H1 (cell line): ENCODE measurements around the gene L2HGDH. TPM values are rescaled to one million over a fixed set of nuclear protein-coding genes. Genes with fewer than 3 reads are reported as not detected.

Experiments
- BCL11A ChIP-seq, 2 experiments: IDR thresholded peaks; one replicate each; pipeline ENCODE4 v1.6.1; 2011; ENCODE audit warnings: low read depth in 2 of 2, low read length in 2 of 2, mild to moderate bottlenecking in 2 of 2
- BRCA1 ChIP-seq: IDR thresholded peaks from 2 replicates; pipeline ENCODE4 v1.6.1; 2012; ENCODE audit warnings: low read depth, low read length, improper control_type of control experiment
- CEBPB ChIP-seq: IDR thresholded peaks from 2 replicates; pipeline ENCODE4 v1.6.1; 2012; ENCODE audit warnings: low read depth, low read length
- CREB1 ChIP-seq: IDR thresholded peaks from 2 replicates; pipeline ENCODE4 v1.6.1; 2012; ENCODE audit warnings: inconsistent platforms
- CTBP2 ChIP-seq: IDR thresholded peaks from 2 replicates; pipeline ENCODE4 v1.7.0; 2011; ENCODE audit warnings: borderline replicate concordance, mild to moderate bottlenecking, moderate library complexity, mixed read lengths, low read length; ENCODE audit not compliant: insufficient read depth, insufficient read length
- FOSL1 ChIP-seq: IDR thresholded peaks from 2 replicates; pipeline ENCODE4 v1.6.1; 2011; ENCODE audit warnings: mild to moderate bottlenecking, low read depth, low read length, moderate library complexity; ENCODE audit not compliant: insufficient read depth
- GABPA ChIP-seq: IDR thresholded peaks from 2 replicates; pipeline ENCODE4 v1.6.1; 2011; ENCODE audit warnings: mild to moderate bottlenecking, low read length, moderate library complexity, borderline replicate concordance; ENCODE audit not compliant: insufficient read depth
- JUND ChIP-seq: IDR thresholded peaks from 2 replicates; pipeline ENCODE4 v1.6.1; 2011; ENCODE audit warnings: mild to moderate bottlenecking, improper control_type of control experiment, low read length
- MAFK ChIP-seq: IDR thresholded peaks from 2 replicates; pipeline ENCODE4 v1.6.1; 2012; ENCODE audit warnings: low read depth, mild to moderate bottlenecking, improper control_type of control experiment, low read length
- POLR2AphosphoS5 ChIP-seq: IDR thresholded peaks from 2 replicates; pipeline ENCODE4 v1.6.1; 2011; ENCODE audit warnings: low read depth, low read length
- RFX5 ChIP-seq: IDR thresholded peaks from 2 replicates; pipeline ENCODE4 v1.6.1; 2011; ENCODE audit warnings: low read depth, low read length, improper control_type of control experiment, borderline replicate concordance
- RNF2 ChIP-seq: fragments of 200-900, 300-1000 bp; sonication (generic); IDR thresholded peaks from 2 replicates; pipeline ENCODE4 v1.7.1; 2016; ENCODE audit warnings: borderline replicate concordance, low read depth, mild to moderate bottlenecking, antibody characterized with exemption, low read length; ENCODE audit not compliant: poor library complexity, severe bottlenecking; ENCODE audit errors: missing control alignments
- RXRA ChIP-seq: IDR thresholded peaks from 2 replicates; pipeline ENCODE4 v1.6.1; 2011; ENCODE audit warnings: low read depth, mild to moderate bottlenecking, low read length, moderate library complexity; ENCODE audit not compliant: insufficient read depth
- SIRT6 ChIP-seq: IDR thresholded peaks from one replicate; pipeline ENCODE4 v1.7.1; 2012; ENCODE audit warnings: low read length, inconsistent platforms
- SP4 ChIP-seq: IDR thresholded peaks from 2 replicates; pipeline ENCODE4 v1.6.1; 2012; ENCODE audit warnings: low read length, inconsistent platforms
- TEAD4 ChIP-seq: IDR thresholded peaks from 2 replicates; pipeline ENCODE4 v1.6.1; 2012; ENCODE audit warnings: low read depth, low read length, inconsistent platforms, mixed read lengths
- polyA plus RNA-seq, 7 experiments: library from polyadenylated mRNA; depleted of rRNA in 3 of 7; stranded (reverse) in 5 of 7; unstranded in 2 of 7; fragments of >200 nt in 5 of 7; fragments of 200-250 nt in 2 of 7; gene quantifications; 1 replicate in 5 of 7; 2 replicates in 1 of 7; 4 replicates in 1 of 7; pipeline versions ENCODE4 v1.2.1 to v1.2.3, GENCODE V29; 2011 to 2013; ENCODE audit warnings: missing spikeins in 2 of 7, mixed read lengths in 2 of 7
- total RNA-seq: library from RNA; stranded (reverse); fragmentation: NEBNext Ultra II Directional; extraction: Animal tissue kit (Norgen Biotek cat#: 25700); gene quantifications from 2 replicates; pipeline ENCODE4 v1.2.1, GENCODE V29; 2021
- TF ChIP-seq, protein P1 (sequence below): IDR thresholded peaks from 2 replicates; pipeline ENCODE4 v1.6.1; 2012; ENCODE audit warnings: low read length, inconsistent platforms
- TF ChIP-seq, protein P2 (sequence below), 3 experiments: IDR thresholded peaks; 1 replicate in 2 of 3; 2 replicates in 1 of 3; pipeline versions ENCODE4 v1.5.1 to v1.6.1; 2011; ENCODE audit warnings: low read length in 3 of 3, mild to moderate bottlenecking in 3 of 3, inconsistent platforms in 2 of 3, low read depth in 1 of 3, moderate library complexity in 1 of 3; ENCODE audit not compliant: insufficient read depth in 1 of 3; ENCODE audit errors: control extremely low read depth in 1 of 3
- TF ChIP-seq, protein P3 (sequence below): IDR thresholded peaks from 2 replicates; pipeline ENCODE4 v1.6.1; 2012; ENCODE audit warnings: inconsistent platforms

The L2HGDH gene
- total and polyA plus RNA-seq, 2 of the 8 experiments (the other 6 are each of a cell fraction or from before 2014, with no cell fraction given): 12.2 to 28.6 TPM

DNA sequence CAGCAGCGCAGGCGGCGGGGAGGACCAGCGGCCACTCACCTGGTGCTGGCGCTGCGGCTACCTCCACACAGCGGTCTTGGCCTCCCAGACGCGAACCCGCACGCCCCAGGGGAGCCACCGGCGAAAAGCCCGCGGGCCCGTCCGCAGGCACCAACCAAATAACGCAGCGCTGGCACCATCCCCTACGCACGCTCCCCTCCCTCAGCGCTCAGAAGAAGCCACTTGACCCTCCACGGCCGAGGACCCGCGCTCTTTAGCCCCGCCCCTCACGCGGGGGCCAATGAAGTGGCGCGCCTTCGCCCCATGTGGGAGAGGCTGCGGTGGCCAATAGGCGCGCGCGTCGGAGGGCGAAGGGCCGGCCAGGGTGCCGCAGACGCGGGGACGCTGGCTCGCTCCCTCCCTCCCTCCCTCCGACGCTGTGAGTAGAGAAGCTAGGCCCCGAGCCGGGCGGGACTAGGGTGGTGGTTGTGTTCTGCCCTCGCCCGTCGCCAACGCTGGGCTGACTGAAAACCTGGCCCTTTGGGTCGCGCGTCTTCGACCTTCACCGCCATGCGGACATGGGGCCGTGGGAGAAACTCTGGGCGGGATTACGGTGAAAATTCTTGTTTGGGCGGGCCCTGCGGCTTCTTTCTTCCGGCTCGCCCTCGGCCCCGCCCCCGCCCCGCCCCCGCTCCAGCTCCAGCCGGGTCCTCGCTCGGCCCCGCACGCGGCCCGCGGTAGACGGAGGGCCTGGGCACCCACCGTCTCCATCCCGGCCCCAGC, at the start of gene L2HGDH, which contains the start of gene DMAC2L (continued):
- TF ChIP-seq RNF2 (peak; percentile 63), TEAD4 (no peak), SP4 (no peak), FOSL1 (no peak), SIRT6 (no peak), RFX5 (no peak), CREB1 (peak; percentile 31), BRCA1 (no peak), MAFK (no peak), CEBPB (no peak), RXRA (no peak), JUND (no peak), POLR2AphosphoS5 (peak; percentile 83), BCL11A (IDR thresholded peaks at IDR 0.05; ENCODE audit: low read depth in 2 of 2, low read length in 2 of 2) (no peak), CTBP2 (no peak), GABPA (no peak)
- TF ChIP-seq, protein P1, sequence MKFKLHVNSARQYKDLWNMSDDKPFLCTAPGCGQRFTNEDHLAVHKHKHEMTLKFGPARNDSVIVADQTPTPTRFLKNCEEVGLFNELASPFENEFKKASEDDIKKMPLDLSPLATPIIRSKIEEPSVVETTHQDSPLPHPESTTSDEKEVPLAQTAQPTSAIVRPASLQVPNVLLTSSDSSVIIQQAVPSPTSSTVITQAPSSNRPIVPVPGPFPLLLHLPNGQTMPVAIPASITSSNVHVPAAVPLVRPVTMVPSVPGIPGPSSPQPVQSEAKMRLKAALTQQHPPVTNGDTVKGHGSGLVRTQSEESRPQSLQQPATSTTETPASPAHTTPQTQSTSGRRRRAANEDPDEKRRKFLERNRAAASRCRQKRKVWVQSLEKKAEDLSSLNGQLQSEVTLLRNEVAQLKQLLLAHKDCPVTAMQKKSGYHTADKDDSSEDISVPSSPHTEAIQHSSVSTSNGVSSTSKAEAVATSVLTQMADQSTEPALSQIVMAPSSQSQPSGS: no peak
- TF ChIP-seq, protein P2, sequence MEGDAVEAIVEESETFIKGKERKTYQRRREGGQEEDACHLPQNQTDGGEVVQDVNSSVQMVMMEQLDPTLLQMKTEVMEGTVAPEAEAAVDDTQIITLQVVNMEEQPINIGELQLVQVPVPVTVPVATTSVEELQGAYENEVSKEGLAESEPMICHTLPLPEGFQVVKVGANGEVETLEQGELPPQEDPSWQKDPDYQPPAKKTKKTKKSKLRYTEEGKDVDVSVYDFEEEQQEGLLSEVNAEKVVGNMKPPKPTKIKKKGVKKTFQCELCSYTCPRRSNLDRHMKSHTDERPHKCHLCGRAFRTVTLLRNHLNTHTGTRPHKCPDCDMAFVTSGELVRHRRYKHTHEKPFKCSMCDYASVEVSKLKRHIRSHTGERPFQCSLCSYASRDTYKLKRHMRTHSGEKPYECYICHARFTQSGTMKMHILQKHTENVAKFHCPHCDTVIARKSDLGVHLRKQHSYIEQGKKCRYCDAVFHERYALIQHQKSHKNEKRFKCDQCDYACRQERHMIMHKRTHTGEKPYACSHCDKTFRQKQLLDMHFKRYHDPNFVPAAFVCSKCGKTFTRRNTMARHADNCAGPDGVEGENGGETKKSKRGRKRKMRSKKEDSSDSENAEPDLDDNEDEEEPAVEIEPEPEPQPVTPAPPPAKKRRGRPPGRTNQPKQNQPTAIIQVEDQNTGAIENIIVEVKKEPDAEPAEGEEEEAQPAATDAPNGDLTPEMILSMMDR (IDR thresholded peaks at IDR 0.05; ENCODE audit: control extremely low read depth in 1 of 3, insufficient read depth in 1 of 3, low read depth in 1 of 3, low read length in 3 of 3): peak in 1 of 3 experiments; percentile 84; a peak in 2 of 4 replicates
- TF ChIP-seq, protein P3, sequence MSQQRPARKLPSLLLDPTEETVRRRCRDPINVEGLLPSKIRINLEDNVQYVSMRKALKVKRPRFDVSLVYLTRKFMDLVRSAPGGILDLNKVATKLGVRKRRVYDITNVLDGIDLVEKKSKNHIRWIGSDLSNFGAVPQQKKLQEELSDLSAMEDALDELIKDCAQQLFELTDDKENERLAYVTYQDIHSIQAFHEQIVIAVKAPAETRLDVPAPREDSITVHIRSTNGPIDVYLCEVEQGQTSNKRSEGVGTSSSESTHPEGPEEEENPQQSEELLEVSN: peak; percentile 99
